ENCODE results near the gene MRPL22. TPM values are rescaled to one million over a fixed set of nuclear protein-coding genes. Genes with fewer than 3 reads are reported as not detected.

The MRPL22 gene
- total RNA-seq, 2 donors from 2014 or later: 8.1 to 12.0 TPM

DNA sequence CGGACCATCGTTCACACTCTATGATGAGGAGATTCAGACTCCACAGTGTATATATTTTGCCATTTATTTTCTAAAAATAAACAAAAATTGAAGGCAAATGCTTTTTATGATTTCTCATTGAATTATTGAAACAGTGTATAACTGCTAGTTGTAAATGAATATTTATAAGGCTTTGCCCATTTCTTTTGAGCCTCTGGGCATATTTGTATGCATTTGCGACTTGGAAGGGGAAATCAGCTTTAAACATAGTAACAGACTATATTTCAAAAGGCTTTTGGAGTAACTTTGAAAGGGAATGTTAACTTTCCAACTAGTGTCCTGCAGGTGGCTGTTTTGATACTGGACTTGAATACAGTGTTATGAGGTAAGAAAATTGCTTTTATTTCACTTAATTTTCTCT, 26.0 kb downstream of the MRPL22 start:
- no peaks in the 10 kb centered on the region for H3K9me3 ChIP-seq
- no peaks in the 10 kb centered on the region for H3K4me1 ChIP-seq (ENCODE audit: control insufficient read depth in 1 of 2, low read depth in 2 of 2)
- H3K4me3 ChIP-seq: no peak overlapping the region
- no peak overlapping the region for H3K27ac ChIP-seq
- no peaks in the 10 kb centered on the region for H3K27me3 ChIP-seq (replicated peaks; ENCODE audit: insufficient read depth)
- DNase-seq (ENCODE audit: low spot score) (no peak), ATAC-seq (ENCODE audit: insufficient number of reproducible peaks, low FRiP score, low read depth) (no peak)
- H3K36me3 ChIP-seq: peaks cover 9% of the 10 kb centered on the region
- TF ChIP-seq, protein P1, sequence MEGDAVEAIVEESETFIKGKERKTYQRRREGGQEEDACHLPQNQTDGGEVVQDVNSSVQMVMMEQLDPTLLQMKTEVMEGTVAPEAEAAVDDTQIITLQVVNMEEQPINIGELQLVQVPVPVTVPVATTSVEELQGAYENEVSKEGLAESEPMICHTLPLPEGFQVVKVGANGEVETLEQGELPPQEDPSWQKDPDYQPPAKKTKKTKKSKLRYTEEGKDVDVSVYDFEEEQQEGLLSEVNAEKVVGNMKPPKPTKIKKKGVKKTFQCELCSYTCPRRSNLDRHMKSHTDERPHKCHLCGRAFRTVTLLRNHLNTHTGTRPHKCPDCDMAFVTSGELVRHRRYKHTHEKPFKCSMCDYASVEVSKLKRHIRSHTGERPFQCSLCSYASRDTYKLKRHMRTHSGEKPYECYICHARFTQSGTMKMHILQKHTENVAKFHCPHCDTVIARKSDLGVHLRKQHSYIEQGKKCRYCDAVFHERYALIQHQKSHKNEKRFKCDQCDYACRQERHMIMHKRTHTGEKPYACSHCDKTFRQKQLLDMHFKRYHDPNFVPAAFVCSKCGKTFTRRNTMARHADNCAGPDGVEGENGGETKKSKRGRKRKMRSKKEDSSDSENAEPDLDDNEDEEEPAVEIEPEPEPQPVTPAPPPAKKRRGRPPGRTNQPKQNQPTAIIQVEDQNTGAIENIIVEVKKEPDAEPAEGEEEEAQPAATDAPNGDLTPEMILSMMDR (IDR thresholded peaks at IDR 0.05): no peak

DNA sequence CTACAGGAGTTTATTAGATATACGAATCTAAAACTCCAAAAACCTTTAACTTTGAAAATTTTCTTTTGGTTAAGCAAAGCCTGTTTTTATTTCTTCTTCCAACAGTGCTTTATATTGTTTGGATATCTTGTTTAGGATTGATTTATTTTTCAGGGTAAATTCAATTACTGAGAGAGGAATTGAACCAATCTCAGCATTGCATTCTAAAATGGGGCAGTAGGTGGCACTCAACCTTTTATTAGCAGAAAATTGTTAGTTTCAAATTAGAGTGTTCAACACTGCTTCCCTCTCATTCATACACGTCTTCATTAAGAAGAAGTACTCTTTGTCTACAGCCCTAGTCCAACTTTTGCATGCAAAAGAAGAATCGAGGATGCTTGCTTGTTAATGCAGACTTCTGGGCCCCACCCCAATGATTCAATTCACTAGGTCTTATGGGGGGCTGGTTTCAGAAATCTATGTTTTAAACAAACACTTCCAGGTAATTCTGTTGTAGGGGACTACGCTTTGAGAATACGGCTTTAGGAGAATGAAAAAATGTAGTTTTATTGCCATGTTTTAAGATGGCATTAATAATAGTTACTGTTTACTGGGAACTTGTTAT, 26.6 kb downstream of the MRPL22 start:
- DNase-seq (ENCODE audit: low spot score) (no peak), ATAC-seq (ENCODE audit: insufficient number of reproducible peaks, low FRiP score, low read depth) (no peak)
- no peaks in the 10 kb centered on the region for H3K9me3 ChIP-seq
- no peak overlapping the region for H3K4me3 ChIP-seq
- peaks cover 6% of the 10 kb centered on the region for H3K36me3 ChIP-seq
- no peaks in the 10 kb centered on the region for H3K4me1 ChIP-seq (ENCODE audit: control insufficient read depth in 1 of 2, low read depth in 2 of 2)
- no peak overlapping the region for H3K27ac ChIP-seq
- no peaks in the 10 kb centered on the region for H3K27me3 ChIP-seq (replicated peaks; ENCODE audit: insufficient read depth)
- TF ChIP-seq, protein P1 (IDR thresholded peaks at IDR 0.05): no peak

DNA sequence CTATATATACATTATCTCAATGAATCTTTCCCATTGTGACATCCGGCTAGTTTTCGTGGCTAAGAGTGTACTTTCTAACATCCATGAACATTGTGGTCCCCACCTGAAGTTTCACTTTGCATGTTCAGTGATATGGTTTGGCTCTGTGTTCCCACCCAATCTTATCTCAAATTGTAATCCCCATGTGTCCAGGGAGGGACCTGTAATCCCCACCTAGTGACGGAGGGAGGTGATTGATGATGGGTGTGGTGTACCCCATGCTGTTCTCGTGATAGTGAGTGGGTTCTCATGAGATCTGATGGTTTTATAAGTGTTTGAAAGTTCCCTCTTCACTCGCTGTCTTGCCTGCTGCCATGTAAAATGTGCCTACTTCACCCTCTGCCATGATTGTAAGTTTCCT, 28.1 kb downstream of the MRPL22 start:
- no peak overlapping the region for H3K27ac ChIP-seq
- no peaks in the 10 kb centered on the region for H3K27me3 ChIP-seq (replicated peaks; ENCODE audit: insufficient read depth)
- no peaks in the 10 kb centered on the region for H3K9me3 ChIP-seq
- TF ChIP-seq, protein P1 (IDR thresholded peaks at IDR 0.05): no peak
- peaks cover 5% of the 10 kb centered on the region for H3K36me3 ChIP-seq
- no peak for DNase-seq (ENCODE audit: low spot score)
- H3K4me3 ChIP-seq: no peak overlapping the region
- no peaks in the 10 kb centered on the region for H3K4me1 ChIP-seq (ENCODE audit: control insufficient read depth in 1 of 2, low read depth in 2 of 2)
- no peak for ATAC-seq (ENCODE audit: insufficient number of reproducible peaks, low FRiP score, low read depth)

DNA sequence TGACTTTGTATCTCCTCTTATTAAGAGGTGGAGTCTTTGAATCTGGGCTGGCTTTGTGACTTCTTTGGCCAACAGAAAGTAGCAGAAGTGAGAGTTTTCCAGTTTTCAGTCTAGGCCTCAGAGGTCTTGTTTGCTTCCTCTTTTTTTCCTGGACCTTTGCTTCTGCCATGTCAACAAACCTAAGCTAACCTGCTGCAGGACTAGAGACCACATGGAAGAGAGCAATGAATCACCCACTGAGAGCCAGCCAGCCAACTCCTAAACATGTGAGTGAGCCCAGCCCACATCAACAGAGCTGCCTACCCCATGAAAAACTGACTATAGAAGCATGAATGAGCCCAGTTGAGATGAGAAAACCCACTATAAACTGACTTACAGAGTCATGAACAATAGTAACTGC, 29.9 kb downstream of the MRPL22 start:
- no peaks in the 10 kb centered on the region for H3K4me1 ChIP-seq (ENCODE audit: control insufficient read depth in 1 of 2, low read depth in 2 of 2)
- H3K4me3 ChIP-seq: no peak overlapping the region
- DNase-seq (ENCODE audit: low spot score) (no peak), ATAC-seq (ENCODE audit: insufficient number of reproducible peaks, low FRiP score, low read depth) (no peak)
- no peaks in the 10 kb centered on the region for H3K27me3 ChIP-seq (replicated peaks; ENCODE audit: insufficient read depth)
- TF ChIP-seq, protein P1 (IDR thresholded peaks at IDR 0.05): no peak
- H3K27ac ChIP-seq: no peak overlapping the region
- H3K9me3 ChIP-seq: no peaks in the 10 kb centered on the region
- peaks cover 5% of the 10 kb centered on the region for H3K36me3 ChIP-seq

DNA sequence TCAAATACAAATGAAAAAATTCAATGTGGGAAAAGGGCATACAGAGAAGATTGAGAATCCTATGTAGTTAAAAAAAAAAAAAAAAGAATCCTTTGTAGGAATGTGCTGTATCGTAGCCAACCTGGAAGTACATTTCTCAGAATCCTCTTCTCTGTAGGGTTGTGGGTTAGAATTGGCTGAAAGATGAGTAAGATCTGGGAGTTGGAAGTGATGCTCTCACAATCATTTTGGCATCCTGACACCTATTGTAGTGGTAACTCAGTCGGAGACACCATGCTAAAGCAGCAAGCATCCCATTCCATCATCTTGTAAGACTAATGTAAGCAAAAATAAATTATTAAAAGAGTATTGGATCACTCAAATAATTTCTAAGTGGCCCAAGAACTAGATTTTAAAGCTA, 30.6 kb downstream of the MRPL22 start:
- DNase-seq (ENCODE audit: low spot score): no peak
- peaks cover 5% of the 10 kb centered on the region for H3K36me3 ChIP-seq
- no peak overlapping the region for H3K4me3 ChIP-seq
- TF ChIP-seq, protein P1 (IDR thresholded peaks at IDR 0.05): no peak
- H3K27me3 ChIP-seq (replicated peaks; ENCODE audit: insufficient read depth): no peaks in the 10 kb centered on the region
- no peak for ATAC-seq (ENCODE audit: insufficient number of reproducible peaks, low FRiP score, low read depth)
- H3K4me1 ChIP-seq (ENCODE audit: control insufficient read depth in 1 of 2, low read depth in 2 of 2): no peaks in the 10 kb centered on the region
- no peak overlapping the region for H3K27ac ChIP-seq
- H3K9me3 ChIP-seq: no peaks in the 10 kb centered on the region
